Esophagus muscularis mucosa (tissue), 4 donors: ENCODE measurements around the gene GIPC2.

ENCODE experiments used
- CTCF ChIP-seq, 3 experiments: fragments of 200-600 bp in 2 of 3; fragments of 450-650 bp in 1 of 3; sonication (generic) in 2 of 3; IDR thresholded peaks; one replicate each; pipeline ENCODE4 v1.5.1; 2017 to 2019; ENCODE audit warnings: antibody characterized with exemption in 3 of 3, mild to moderate bottlenecking in 2 of 3, moderate library complexity in 1 of 3
- EP300 ChIP-seq: sonication (generic); formaldehyde crosslinking; IDR thresholded peaks from one replicate; pipeline ENCODE4 v1.6.1; 2017; ENCODE audit warnings: antibody characterized with exemption
- POLR2A ChIP-seq: fragments of 450-650 bp; IDR thresholded peaks from one replicate; pipeline ENCODE4 v1.6.1; 2017; ENCODE audit warnings: antibody characterized with exemption, moderate library complexity, mild to moderate bottlenecking, low read depth
- POLR2AphosphoS5 ChIP-seq, 2 donors: sonication (generic); formaldehyde crosslinking; IDR thresholded peaks; one replicate each; pipeline ENCODE4 v1.6.1; 2017; ENCODE audit warnings: antibody characterized with exemption in 2 of 2

- TF ChIP-seq POLR2AphosphoS5 (IDR thresholded peaks at IDR 0.05), result no peak
- TF ChIP-seq CTCF (IDR thresholded peaks at IDR 0.05), result no peak
- no peak for TF ChIP-seq POLR2A
- TF ChIP-seq EP300, result no peak
Observed at GRCh38 chr1:78051005-78051404, 5.2 kb downstream of the GIPC2 start.
